GM23248 (cell line): ENCODE results near the gene GJA1. TPM values are rescaled to one million over a fixed set of nuclear protein-coding genes. Genes with fewer than 3 reads are reported as not detected.

Experiments
- DNase-seq: peaks from one replicate; pipeline ENCODE4 v3.0.0-alpha.2; 2015
- H2AFZ ChIP-seq: fragments of 200-600 bp; sonication (generic); 2 replicates; pipeline ENCODE4 v1.6.1; 2016; ENCODE audit warnings: antibody characterized with exemption
- H3F3A ChIP-seq: fragments of 200-600 bp; sonication (generic); 2 replicates; pipeline ENCODE4 v1.6.1; 2016; ENCODE audit warnings: mild to moderate bottlenecking, antibody characterized with exemption, mixed run types; ENCODE audit not compliant: insufficient read depth
- H3K27ac ChIP-seq: fragments of 200-600 bp; sonication (generic); 2 replicates; pipeline ENCODE4 v1.5.1; 2016; ENCODE audit warnings: mild to moderate bottlenecking
- H3K27me3 ChIP-seq: fragments of 200-600 bp; sonication (generic); replicated peaks from 2 replicates; pipeline ENCODE4 v1.6.1; 2016; ENCODE audit warnings: mild to moderate bottlenecking; ENCODE audit not compliant: insufficient read depth
- H3K36me3 ChIP-seq: fragments of 200-600 bp; sonication (generic); 2 replicates; pipeline ENCODE4 v1.6.1; 2016; ENCODE audit warnings: low read depth, mild to moderate bottlenecking
- H3K4me1 ChIP-seq: fragments of 200-600 bp; sonication (generic); 2 replicates; pipeline ENCODE4 v1.6.1; 2016; ENCODE audit warnings: mild to moderate bottlenecking; ENCODE audit not compliant: insufficient read depth
- H3K4me2 ChIP-seq: fragments of 200-600 bp; sonication (generic); one replicate; pipeline ENCODE4 v1.6.1; 2016; ENCODE audit warnings: mild to moderate bottlenecking; ENCODE audit not compliant: unreplicated experiment
- H3K4me3 ChIP-seq: fragments of 200-600 bp; sonication (generic); 2 replicates; pipeline ENCODE4 v1.5.1; 2016; ENCODE audit warnings: mild to moderate bottlenecking
- H3K79me2 ChIP-seq: fragments of 200-600 bp; sonication (generic); 2 replicates; pipeline ENCODE4 v1.6.1; 2016; ENCODE audit warnings: mild to moderate bottlenecking; ENCODE audit not compliant: insufficient read depth
- H3K9ac ChIP-seq: fragments of 200-600 bp; sonication (generic); 2 replicates; pipeline ENCODE4 v1.6.1; 2016; ENCODE audit warnings: mild to moderate bottlenecking
- H3K9me2 ChIP-seq: fragments of 200-600 bp; sonication (generic); 2 replicates; pipeline ENCODE4 v1.6.1; 2016; ENCODE audit warnings: mixed run types, mild to moderate bottlenecking, moderate library complexity; ENCODE audit not compliant: insufficient read depth
- H3K9me3 ChIP-seq: fragments of 200-600 bp; sonication (generic); one replicate; pipeline ENCODE4 v1.6.1; 2017; ENCODE audit warnings: low read depth
- H4K20me1 ChIP-seq: fragments of 200-600 bp; sonication (generic); 2 replicates; pipeline ENCODE4 v1.6.0; 2016; ENCODE audit not compliant: insufficient read depth
- EZH2 ChIP-seq: fragments of 200-600 bp; sonication (generic); IDR thresholded peaks from 2 replicates; pipeline ENCODE4 v1.6.1; 2018; ENCODE audit warnings: antibody characterized with exemption, mild to moderate bottlenecking; ENCODE audit not compliant: insufficient read depth, poor library complexity, severe bottlenecking
- EZH2phosphoT487 ChIP-seq: fragments of 200-600 bp; sonication (generic); IDR thresholded peaks from 2 replicates; pipeline ENCODE4 v1.6.1; 2018; ENCODE audit warnings: antibody characterized with exemption, moderate library complexity, mild to moderate bottlenecking, low read depth; ENCODE audit not compliant: insufficient read depth
- WGBS, 2 experiments: methylation state at CpG; one replicate each; pipeline ENCODE4 v1.1.6; 2015 to 2017; ENCODE audit warnings: low lambda C conversion rate in 2 of 2, low coverage in 1 of 2; ENCODE audit errors: missing lambda C conversion rate in 2 of 2; 5-methylcytosine and 5-hydroxymethylcytosine counted together
- in situ Hi-C: fragments of 300-500 bp; cut with MboI; formaldehyde crosslinking; loops from 2 replicates; pipeline ENCODE4 v1.15.0; 2020
- polyA plus RNA-seq: library from polyadenylated mRNA; unstranded; fragments of >200 nt; fragmentation: Nextera tagmentation; extraction: Ambion mirVana; gene quantifications from 2 replicates; pipeline ENCODE4 v1.2.1, GENCODE V29; 2016
- total RNA-seq: library from RNA; depleted of rRNA; stranded (reverse); fragments of >200 nt; shearing (Covaris generic); gene quantifications from 2 replicates; pipeline ENCODE4 v1.2.3, GENCODE V29; 2014

The GJA1 gene
- total and polyA plus RNA-seq, 2 experiments from 2014 or later: 90.8 to 248 TPM

DNA sequence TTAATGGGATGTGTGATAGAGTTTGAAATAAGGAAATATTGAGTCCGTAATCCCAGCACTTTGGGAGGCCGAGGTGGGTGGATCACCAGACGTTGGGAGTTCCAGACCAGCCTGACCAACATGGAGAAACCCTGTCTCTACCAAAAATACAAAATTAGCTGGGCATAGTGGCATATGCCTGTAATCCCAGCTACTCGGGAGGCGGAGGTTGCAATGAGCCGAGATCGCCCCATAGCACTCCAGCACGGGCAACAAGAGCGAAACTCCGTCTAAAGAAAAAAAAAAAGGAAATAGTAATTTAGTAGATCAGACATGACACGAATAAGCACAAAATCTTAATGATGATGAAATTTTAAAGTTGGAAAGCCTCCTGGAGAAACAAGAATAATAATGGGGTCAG is 14.8 kb downstream of the GJA1 start:
- in situ Hi-C loops: no loop called here
- WGBS, 2 experiments: 95 to 98% methylated on average over 11 of the region's 11 CpGs
- H3K4me2 ChIP-seq: no peak overlapping the region
- H3K27ac ChIP-seq: no peak overlapping the region
- no peak for DNase-seq
- H3K79me2 ChIP-seq: peaks cover 44% of the 10 kb centered on the region
- H3K4me3 ChIP-seq: no peak overlapping the region
- TF ChIP-seq EZH2: no peak
- no peak for TF ChIP-seq EZH2phosphoT487
- peaks cover 17% of the 10 kb centered on the region; the same call in 1 of the 2 replicates for H3F3A ChIP-seq
- H3K27me3 ChIP-seq: no peaks in the 10 kb centered on the region
- no peak overlapping the region for H3K9ac ChIP-seq
- H3K9me3 ChIP-seq: no peaks in the 10 kb centered on the region
- peaks cover 40% of the 10 kb centered on the region for H3K36me3 ChIP-seq
- peaks cover 7% of the 10 kb centered on the region; the same call in 1 of the 2 replicates for H3K4me1 ChIP-seq
- no peaks in the 10 kb centered on the region for H3K9me2 ChIP-seq
- H4K20me1 ChIP-seq: 0 out of 2 replicates have a peak, but pooled peaks cover 5% of the 10 kb centered on the region
- no peak overlapping the region for H2AFZ ChIP-seq

DNA sequence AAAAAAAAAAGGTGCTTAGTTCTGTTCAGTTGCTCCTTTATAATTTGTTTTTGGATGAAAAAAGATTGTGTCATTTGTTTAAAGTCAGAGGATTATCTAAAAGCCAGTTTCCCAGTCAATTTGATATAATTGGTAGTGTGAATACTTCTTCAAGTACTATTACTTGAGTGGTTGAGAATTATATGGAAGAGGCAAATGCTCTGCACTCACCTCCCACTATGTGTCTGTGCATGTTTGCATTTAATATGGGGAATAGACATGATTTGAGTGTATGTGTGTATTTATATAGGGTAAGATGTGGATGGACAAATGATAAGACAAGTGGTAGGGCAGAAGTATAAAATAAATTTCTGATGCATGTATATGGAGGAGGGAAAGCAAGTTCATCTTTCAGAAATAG is 15.8 kb downstream of the GJA1 start:
- Histone ChIP-seq H3K4me3 (no peak overlapping the region), H3K9me3 (no peaks in the 10 kb centered on the region), H3K27ac (no peak overlapping the region), H2AFZ (no peak overlapping the region), H3F3A (peaks cover 10% of the 10 kb centered on the region; the same call in 1 of the 2 replicates), H3K36me3 (peaks cover 36% of the 10 kb centered on the region), H3K4me2 (no peak overlapping the region), H3K9me2 (no peaks in the 10 kb centered on the region), H3K9ac (no peak overlapping the region), H4K20me1 (0 out of 2 replicates have a peak, but pooled peaks cover 5% of the 10 kb centered on the region), H3K27me3 (no peaks in the 10 kb centered on the region), H3K4me1 (peaks cover 6% of the 10 kb centered on the region; the same call in 1 of the 2 replicates), H3K79me2 (peaks cover 34% of the 10 kb centered on the region)
- DNase-seq: no peak
- TF ChIP-seq EZH2phosphoT487 (no peak), EZH2 (no peak)
- in situ Hi-C loops: no loop called here

DNA sequence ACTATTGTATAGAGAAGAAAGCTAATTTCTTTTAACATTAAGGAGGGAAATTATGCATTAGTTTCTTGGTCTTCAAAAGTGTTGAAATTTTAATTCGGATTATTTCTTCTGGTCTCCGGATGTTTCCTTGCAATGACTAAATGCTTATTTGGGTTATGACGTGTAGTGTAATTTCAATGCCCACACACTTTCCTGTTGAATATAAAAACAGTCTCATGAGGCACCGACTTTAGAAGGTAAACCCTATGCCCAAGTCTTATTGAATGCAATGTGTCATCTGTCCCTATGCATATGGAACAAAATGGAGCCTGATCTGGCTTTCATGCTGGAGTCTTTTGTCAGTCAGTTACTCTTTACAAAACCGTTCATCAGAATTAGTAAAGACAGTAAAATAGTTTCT is 17.7 kb downstream of the GJA1 start:
- no peak for DNase-seq
- Histone ChIP-seq H3K9ac (no peak overlapping the region), H3K79me2 (peaks cover 16% of the 10 kb centered on the region), H3K4me2 (no peak overlapping the region), H2AFZ (no peak overlapping the region), H3K27ac (no peak overlapping the region), H3K36me3 (peaks cover 23% of the 10 kb centered on the region), H4K20me1 (0 out of 2 replicates have a peak, but pooled peaks cover 5% of the 10 kb centered on the region), H3K9me2 (no peaks in the 10 kb centered on the region), H3K9me3 (no peaks in the 10 kb centered on the region), H3K4me1 (peaks cover 6% of the 10 kb centered on the region; the same call in 1 of the 2 replicates), H3K4me3 (no peak overlapping the region), H3F3A (peaks cover 19% of the 10 kb centered on the region), H3K27me3 (no peaks in the 10 kb centered on the region)
- WGBS, 2 experiments: 67 to 79% methylated on average over 5 of the region's 5 CpGs
- in situ Hi-C loops: no loop called here
- TF ChIP-seq EZH2: no peak
- TF ChIP-seq EZH2phosphoT487: no peak

DNA sequence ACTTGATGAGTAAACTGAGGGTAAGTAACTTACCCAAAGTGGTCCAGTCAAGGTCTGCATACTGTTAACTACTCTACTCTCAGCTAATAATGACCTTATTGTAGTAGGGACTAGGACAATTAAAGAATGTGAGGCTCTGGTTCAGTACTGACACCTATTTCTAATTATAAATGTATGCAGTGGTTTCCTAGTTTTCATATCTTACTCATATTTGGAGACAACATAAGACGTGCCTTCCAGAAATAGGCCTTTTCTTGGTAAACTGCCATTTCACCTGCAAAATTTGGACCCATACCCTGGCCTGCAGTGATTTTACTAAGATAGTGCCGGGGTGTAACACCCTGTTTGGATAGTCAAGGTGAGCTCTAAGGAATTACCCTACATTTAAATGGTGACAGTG is 24.7 kb downstream of the GJA1 start:
- TF ChIP-seq EZH2 (no peak), EZH2phosphoT487 (no peak)
- Histone ChIP-seq H3K9me3 (no peaks in the 10 kb centered on the region), H3K4me2 (no peak overlapping the region), H4K20me1 (no peaks in the 10 kb centered on the region), H3K79me2 (no peaks in the 10 kb centered on the region), H3K27ac (no peak overlapping the region), H3F3A (peaks cover 9% of the 10 kb centered on the region; the same call in 1 of the 2 replicates), H3K27me3 (no peaks in the 10 kb centered on the region), H3K4me3 (no peak overlapping the region), H3K9me2 (no peaks in the 10 kb centered on the region), H3K9ac (no peak overlapping the region), H3K36me3 (no peaks in the 10 kb centered on the region), H2AFZ (no peak overlapping the region), H3K4me1 (no peaks in the 10 kb centered on the region)
- DNase-seq: no peak
- in situ Hi-C loops: no loop called here
- 91 to 94% methylated on average over 2 of the region's 2 CpGs for WGBS, 2 experiments

DNA sequence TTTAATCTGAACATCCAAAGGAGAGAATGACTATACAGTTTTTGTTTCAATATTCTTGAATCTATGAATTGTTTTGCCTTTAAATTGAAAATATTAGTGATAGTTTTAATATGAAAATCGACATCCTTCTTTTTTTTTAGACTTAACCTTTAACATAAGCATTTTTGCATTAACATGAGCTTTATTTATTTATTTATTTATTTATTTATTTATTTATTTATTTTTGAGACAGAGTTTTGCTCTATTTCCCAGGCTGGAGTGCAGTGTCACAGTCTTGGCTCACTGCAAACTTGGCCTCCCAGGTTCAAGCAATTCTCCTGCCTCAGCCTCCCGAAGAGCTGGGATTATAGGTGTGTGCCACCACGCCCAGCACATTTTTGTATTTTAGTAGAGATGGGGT is 27.6 kb downstream of the GJA1 start:
- Histone ChIP-seq H3K4me3 (no peak overlapping the region), H3K4me1 (no peaks in the 10 kb centered on the region), H3F3A (no peaks in the 10 kb centered on the region), H3K36me3 (no peaks in the 10 kb centered on the region), H3K27ac (no peak overlapping the region), H3K9ac (no peak overlapping the region), H3K4me2 (no peak overlapping the region), H2AFZ (no peak overlapping the region), H3K27me3 (no peaks in the 10 kb centered on the region), H4K20me1 (no peaks in the 10 kb centered on the region), H3K79me2 (no peaks in the 10 kb centered on the region), H3K9me2 (no peaks in the 10 kb centered on the region), H3K9me3 (no peaks in the 10 kb centered on the region)
- in situ Hi-C loops: no loop called here
- WGBS, 2 experiments: 82 to 84% methylated on average over 3 of the region's 3 CpGs
- TF ChIP-seq EZH2phosphoT487: no peak
- no peak for TF ChIP-seq EZH2
- DNase-seq: no peak
